NB4 (cell line): ENCODE results near the gene INO80B.

Experiments used
- CTCF ChIP-seq: IDR thresholded peaks from one replicate; pipeline ENCODE4 v1.5.1; 2012; ENCODE audit warnings: low read depth, low read length
- MAX ChIP-seq: IDR thresholded peaks from 2 replicates; pipeline ENCODE4 v1.6.1; 2011; ENCODE audit warnings: low read depth, low read length
- MYC ChIP-seq: IDR thresholded peaks from 2 replicates; pipeline ENCODE4 v1.6.1; 2011; ENCODE audit warnings: low read depth, low read length
- POLR2A ChIP-seq: IDR thresholded peaks from 2 replicates; pipeline ENCODE4 v1.6.1; 2011; ENCODE audit warnings: mild to moderate bottlenecking; ENCODE audit not compliant: insufficient read length; ENCODE audit errors: extremely low read depth

GRCh38 chr2:74441170-74441689 lies 13.7 kb upstream of the INO80B start:
- TF ChIP-seq CTCF = no peak
- no peak for TF ChIP-seq POLR2A
- TF ChIP-seq MAX = no peak
- TF ChIP-seq MYC = no peak
